Neural cell (in vitro differentiated cells): ENCODE results near the gene CLSTN1. TPM values are rescaled to one million over a fixed set of nuclear protein-coding genes. Genes with fewer than 3 reads are reported as not detected.

Experiments used
- H2AFZ ChIP-seq: fragments of 200-600, 300-800 bp; sonication (generic), shearing (Covaris generic); 2 replicates; pipeline ENCODE4 v1.6.0; 2014; ENCODE audit warnings: low read depth, mild to moderate bottlenecking, antibody characterized with exemption, low read length, moderate library complexity
- H3F3A ChIP-seq: fragments of 200-600 bp; shearing (Covaris generic); 2 replicates; pipeline ENCODE4 v1.6.1; 2016; ENCODE audit warnings: mild to moderate bottlenecking, moderate library complexity, mixed read lengths, antibody characterized with exemption, low read length; ENCODE audit not compliant: insufficient read depth, poor library complexity, severe bottlenecking
- H3K27ac ChIP-seq: fragments of 200-600, 300-800 bp; sonication (generic), shearing (Covaris generic); 2 replicates; pipeline ENCODE4 v1.5.1; 2014; ENCODE audit warnings: mild to moderate bottlenecking, low read length, moderate library complexity
- H3K27me3 ChIP-seq: fragments of 300-800, 200-600 bp; sonication (generic), shearing (Covaris generic); 2 replicates; pipeline ENCODE4 v1.6.0; 2014; ENCODE audit warnings: mild to moderate bottlenecking, low read depth, low read length, moderate library complexity; ENCODE audit not compliant: insufficient read depth
- H3K36me3 ChIP-seq: fragments of 300-800, 200-600 bp; sonication (generic), shearing (Covaris generic); 2 replicates; pipeline ENCODE4 v1.5.1; 2014; ENCODE audit warnings: mild to moderate bottlenecking, antibody characterized with exemption, low read length, moderate library complexity; ENCODE audit not compliant: insufficient read depth
- H3K4me2 ChIP-seq: fragments of 300-800, 200-600 bp; sonication (generic), shearing (Covaris generic); 2 replicates; pipeline ENCODE4 v1.6.0; 2014; ENCODE audit warnings: mild to moderate bottlenecking, low read length
- H3K4me3 ChIP-seq: fragments of 300-800, 200-600 bp; sonication (generic), shearing (Covaris generic); 2 replicates; pipeline ENCODE4 v1.5.1; 2014; ENCODE audit warnings: mild to moderate bottlenecking, low read length, moderate library complexity
- H3K79me2 ChIP-seq: fragments of 200-600 bp; shearing (Covaris generic); replicated peaks from 2 replicates; pipeline ENCODE4 v1.6.0; 2014; ENCODE audit warnings: mild to moderate bottlenecking, low read length, moderate library complexity; ENCODE audit not compliant: insufficient read depth
- H3K9ac ChIP-seq: fragments of 300-800, 200-600 bp; sonication (generic), shearing (Covaris generic); 2 replicates; pipeline ENCODE4 v1.6.1; 2016; ENCODE audit warnings: mild to moderate bottlenecking, low read length, mixed read lengths
- H3K9me2 ChIP-seq: fragments of 200-600 bp; shearing (Covaris generic); 2 replicates; pipeline ENCODE4 v1.6.1; 2016; ENCODE audit warnings: mild to moderate bottlenecking, low read length, mixed read lengths; ENCODE audit not compliant: insufficient read depth
- H3K9me3 ChIP-seq: fragments of 200-600, 300-800 bp; sonication (generic), shearing (Covaris generic); 2 replicates; pipeline ENCODE4 v1.6.1; 2016; ENCODE audit warnings: mild to moderate bottlenecking, mixed run types, low read length, moderate library complexity, mixed read lengths
- H4K20me1 ChIP-seq: fragments of 200-600 bp; shearing (Covaris generic); 2 replicates; pipeline ENCODE4 v1.6.1; 2016; ENCODE audit warnings: mild to moderate bottlenecking, mixed run types; ENCODE audit not compliant: insufficient read depth
- CTCF ChIP-seq: fragments of 450-650 bp; IDR thresholded peaks from 2 replicates; pipeline ENCODE4 v1.5.1; 2014; ENCODE audit warnings: antibody characterized with exemption, mild to moderate bottlenecking, moderate library complexity; ENCODE audit not compliant: poor library complexity, severe bottlenecking
- EP300 ChIP-seq: fragments of 450-650 bp; conservative IDR thresholded peaks from 2 replicates; pipeline ENCODE4 v1.6.1; 2014; ENCODE audit warnings: antibody characterized with exemption, mild to moderate bottlenecking, moderate library complexity; ENCODE audit not compliant: poor library complexity, severe bottlenecking
- EZH2 ChIP-seq: fragments of 200-600, 300-800 bp; shearing (Covaris generic), sonication (generic); IDR thresholded peaks from 2 replicates; pipeline ENCODE4 v1.6.1; 2014; ENCODE audit warnings: antibody characterized with exemption, low read length, borderline replicate concordance, mild to moderate bottlenecking; ENCODE audit not compliant: insufficient read depth, poor library complexity, severe bottlenecking
- MXI1 ChIP-seq: fragments of 450-650 bp; conservative IDR thresholded peaks from 2 replicates; pipeline ENCODE4 v1.6.1; 2014; ENCODE audit warnings: antibody characterized with exemption, mild to moderate bottlenecking; ENCODE audit not compliant: poor library complexity, severe bottlenecking
- POLR2AphosphoS5 ChIP-seq: IDR thresholded peaks from 2 replicates; pipeline ENCODE4 v1.6.1; 2012
- RAD21 ChIP-seq: fragments of 450-650 bp; conservative IDR thresholded peaks from 2 replicates; pipeline ENCODE4 v1.6.1; 2014; ENCODE audit warnings: antibody characterized with exemption, mild to moderate bottlenecking, moderate library complexity
- SMC3 ChIP-seq: fragments of 450-650 bp; conservative IDR thresholded peaks from 2 replicates; pipeline ENCODE4 v1.6.1; 2014; ENCODE audit warnings: antibody characterized with exemption, mild to moderate bottlenecking, moderate library complexity; ENCODE audit not compliant: poor library complexity
- TAF1 ChIP-seq: IDR thresholded peaks from 2 replicates; pipeline ENCODE4 v1.6.1; 2012; ENCODE audit warnings: low read depth
- polyA plus RNA-seq: library from polyadenylated mRNA; depleted of rRNA; stranded (reverse); fragments of >200 nt; gene quantifications from 2 replicates; pipeline ENCODE4 v1.2.3, GENCODE V29; 2014
- TF ChIP-seq, protein P1 (sequence below): IDR thresholded peaks from 2 replicates; pipeline ENCODE4 v1.6.1; 2012; ENCODE audit warnings: borderline replicate concordance

CLSTN1 gene
- polyA plus RNA-seq, 1 donor from 2014 or later: 77.2 TPM

- H3K9me2 ChIP-seq: no peaks in the 10 kb centered on the region
Measured at GRCh38 chr1:9780554-9781110, 43.1 kb downstream of the CLSTN1 start.

DNA sequence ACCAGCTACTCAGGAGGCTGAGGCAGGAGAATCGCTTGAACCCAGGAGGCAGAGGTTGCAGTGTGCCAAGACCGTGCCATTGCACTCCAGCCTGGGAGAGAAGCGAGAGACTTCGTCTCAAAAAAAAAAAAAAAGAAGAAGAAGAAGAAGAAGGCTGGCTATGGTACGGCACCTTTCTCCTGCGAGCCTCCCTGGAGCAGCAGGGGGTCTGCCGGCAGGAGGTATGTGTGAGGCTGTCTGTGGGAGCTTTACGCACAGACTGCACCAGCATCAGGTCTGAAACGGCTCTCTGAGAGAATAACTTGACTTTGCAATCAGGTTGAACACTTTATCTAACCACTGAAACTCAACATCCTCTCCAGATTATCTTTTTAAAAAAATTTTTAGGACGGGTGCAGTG is 44.9 kb downstream of the CLSTN1 start:
- Histone ChIP-seq H3K27ac (no peak overlapping the region), H3K36me3 (no peaks in the 10 kb centered on the region), H2AFZ (no peak overlapping the region), H3F3A (no peaks in the 10 kb centered on the region), H3K9me2 (no peaks in the 10 kb centered on the region), H3K9me3 (no peaks in the 10 kb centered on the region), H3K4me3 (no peak overlapping the region), H3K4me2 (no peak overlapping the region), H3K9ac (no peak overlapping the region), H4K20me1 (no peaks in the 10 kb centered on the region), H3K27me3 (no peaks in the 10 kb centered on the region), H3K79me2 (peaks cover 5% of the 10 kb centered on the region)
- TF ChIP-seq RAD21: no peak
- no peak for TF ChIP-seq POLR2AphosphoS5
- TF ChIP-seq MXI1: no peak
- no peak for TF ChIP-seq TAF1
- no peak for TF ChIP-seq SMC3
- TF ChIP-seq, protein P1, sequence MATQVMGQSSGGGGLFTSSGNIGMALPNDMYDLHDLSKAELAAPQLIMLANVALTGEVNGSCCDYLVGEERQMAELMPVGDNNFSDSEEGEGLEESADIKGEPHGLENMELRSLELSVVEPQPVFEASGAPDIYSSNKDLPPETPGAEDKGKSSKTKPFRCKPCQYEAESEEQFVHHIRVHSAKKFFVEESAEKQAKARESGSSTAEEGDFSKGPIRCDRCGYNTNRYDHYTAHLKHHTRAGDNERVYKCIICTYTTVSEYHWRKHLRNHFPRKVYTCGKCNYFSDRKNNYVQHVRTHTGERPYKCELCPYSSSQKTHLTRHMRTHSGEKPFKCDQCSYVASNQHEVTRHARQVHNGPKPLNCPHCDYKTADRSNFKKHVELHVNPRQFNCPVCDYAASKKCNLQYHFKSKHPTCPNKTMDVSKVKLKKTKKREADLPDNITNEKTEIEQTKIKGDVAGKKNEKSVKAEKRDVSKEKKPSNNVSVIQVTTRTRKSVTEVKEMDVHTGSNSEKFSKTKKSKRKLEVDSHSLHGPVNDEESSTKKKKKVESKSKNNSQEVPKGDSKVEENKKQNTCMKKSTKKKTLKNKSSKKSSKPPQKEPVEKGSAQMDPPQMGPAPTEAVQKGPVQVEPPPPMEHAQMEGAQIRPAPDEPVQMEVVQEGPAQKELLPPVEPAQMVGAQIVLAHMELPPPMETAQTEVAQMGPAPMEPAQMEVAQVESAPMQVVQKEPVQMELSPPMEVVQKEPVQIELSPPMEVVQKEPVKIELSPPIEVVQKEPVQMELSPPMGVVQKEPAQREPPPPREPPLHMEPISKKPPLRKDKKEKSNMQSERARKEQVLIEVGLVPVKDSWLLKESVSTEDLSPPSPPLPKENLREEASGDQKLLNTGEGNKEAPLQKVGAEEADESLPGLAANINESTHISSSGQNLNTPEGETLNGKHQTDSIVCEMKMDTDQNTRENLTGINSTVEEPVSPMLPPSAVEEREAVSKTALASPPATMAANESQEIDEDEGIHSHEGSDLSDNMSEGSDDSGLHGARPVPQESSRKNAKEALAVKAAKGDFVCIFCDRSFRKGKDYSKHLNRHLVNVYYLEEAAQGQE: no peak
- no peak for TF ChIP-seq CTCF
- TF ChIP-seq EZH2: no peak

More at GRCh38 chr1:9780554-9781110, 43.1 kb downstream of the CLSTN1 start:
- no peaks in the 10 kb centered on the region for H3F3A ChIP-seq
- no peak overlapping the region for H3K27ac ChIP-seq
- no peaks in the 10 kb centered on the region for H4K20me1 ChIP-seq
- no peaks in the 10 kb centered on the region for H3K36me3 ChIP-seq
- TF ChIP-seq, protein P1: no peak
- no peak for TF ChIP-seq TAF1
- TF ChIP-seq SMC3: no peak
- no peak for TF ChIP-seq EZH2
- no peak for TF ChIP-seq EP300
- TF ChIP-seq POLR2AphosphoS5: no peak
- TF ChIP-seq MXI1: no peak
- TF ChIP-seq RAD21: no peak
- TF ChIP-seq CTCF: no peak
- no peak overlapping the region for H3K4me2 ChIP-seq
- H3K27me3 ChIP-seq: no peaks in the 10 kb centered on the region
- no peak overlapping the region for H3K9ac ChIP-seq
- H3K79me2 ChIP-seq: peaks cover 17% of the 10 kb centered on the region
- no peak overlapping the region for H2AFZ ChIP-seq
- H3K9me3 ChIP-seq: no peaks in the 10 kb centered on the region
- H3K4me3 ChIP-seq: no peak overlapping the region
